K562 (cell line): Measurements from ENCODE around the gene VWA5B1. TPM values are rescaled to one million over a fixed set of nuclear protein-coding genes. Genes with fewer than 3 reads are reported as not detected.

Experiments used
- ATAC-seq: fragments of 200-7000 bp; cut with Tn5 transposase; 3 replicates; pipeline ENCODE4 v1.9.1; 2020; ENCODE audit warnings: moderate library complexity
- BruUV-seq: library from RNA; stranded (reverse); fragments of 400-500 nt; replicated peaks from 2 replicates; lab custom pipeline; 2021; lab: Mats Ljungman, UMichigan
- CTCF ChIA-PET: fragments of 300-600 bp; formaldehyde crosslinking; extraction: SDS; loops from one replicate; lab custom pipeline; 2021; ENCODE audit warnings: low intra/inter-chr PET ratio; lab: Yijun Ruan, JAX
- POLR2A ChIA-PET: fragments of 300-600, 350-650 bp; sonication (Branson Sonifier 250); formaldehyde crosslinking; extraction: SDS; loops from one replicate; lab custom pipeline; 2021; ENCODE audit warnings: antibody characterized with exemption, inconsistent platforms; lab: Yijun Ruan, JAX
- DNase-seq, 4 experiments: peaks; one replicate each; pipeline versions ENCODE4 v3.0.0 to v3.0.0-alpha.2; 2011 to 2018; ENCODE audit warnings: low spot score in 3 of 4, mixed read lengths in 3 of 4; ENCODE audit errors: extremely low read depth in 1 of 4
- FAIRE-seq: peaks from 2 replicates; lab custom pipeline; 2011; peaks lifted over from hg19 to GRCh38; lab: Jason Lieb, UNC
- H2AFZ ChIP-seq: 2 replicates; pipeline ENCODE4 v1.6.0; 2011; ENCODE audit warnings: low read depth, low read length, control low read depth, inconsistent platforms
- H3K27ac ChIP-seq: fragments of 200-600 bp; 3 replicates; pipeline ENCODE4 v1.8.0; 2011; ENCODE audit warnings: low read depth, mild to moderate bottlenecking, control low read depth, inconsistent platforms, low read length, moderate library complexity, mixed read lengths; ENCODE audit errors: extremely low read depth
- H3K27me3 ChIP-seq, 2 experiments: fragments of 300-600 bp in 1 of 2; 2 replicates in 1 of 2; 3 replicates in 1 of 2; pipeline versions ENCODE4 v1.6.0 to v1.8.0; 2011; ENCODE audit warnings: inconsistent platforms in 2 of 2, low read length in 2 of 2, mild to moderate bottlenecking in 1 of 2, mixed read lengths in 1 of 2, moderate library complexity in 1 of 2; ENCODE audit not compliant: control insufficient read depth in 2 of 2, insufficient read depth in 2 of 2
- H3K36me3 ChIP-seq: fragments of 300-600 bp; 3 replicates; pipeline ENCODE4 v1.8.0; 2011; ENCODE audit warnings: mild to moderate bottlenecking, low read length, inconsistent platforms; ENCODE audit not compliant: control insufficient read depth, insufficient read depth
- H3K4me1 ChIP-seq, 2 experiments: fragments of 200-600 bp in 1 of 2; replicated peaks in 1 of 2; 2 replicates in 1 of 2; 3 replicates in 1 of 2; pipeline versions ENCODE4 v1.5.1 to v1.8.0; 2011; ENCODE audit warnings: inconsistent platforms in 2 of 2, low read length in 2 of 2, mild to moderate bottlenecking in 1 of 2, mixed read lengths in 1 of 2, moderate library complexity in 1 of 2; ENCODE audit not compliant: control insufficient read depth in 2 of 2, insufficient read depth in 2 of 2
- H3K4me2 ChIP-seq: 2 replicates; pipeline ENCODE4 v1.6.1; 2011; ENCODE audit warnings: low read length, control low read depth, inconsistent platforms, mixed read lengths; ENCODE audit not compliant: insufficient read depth
- H3K4me3 ChIP-seq: fragments of 200-600 bp; sonication (generic), shearing (Covaris generic); 2 replicates; pipeline ENCODE4 v1.5.1; 2016; ENCODE audit warnings: control low read depth, inconsistent platforms
- H3K79me2 ChIP-seq: fragments of 200-600 bp; 3 replicates; pipeline ENCODE4 v1.8.0; 2011; ENCODE audit warnings: low read length, inconsistent platforms; ENCODE audit not compliant: control insufficient read depth, insufficient read depth
- H3K9ac ChIP-seq, 2 experiments: 2 replicates each; pipeline versions ENCODE4 v1.6.0 to v1.6.1; 2011; ENCODE audit warnings: low read depth in 2 of 2, low read length in 2 of 2, control low read depth in 1 of 2, inconsistent platforms in 1 of 2, mild to moderate bottlenecking in 1 of 2, mixed read lengths in 1 of 2; ENCODE audit not compliant: insufficient read depth in 1 of 2
- H3K9me1 ChIP-seq: one replicate; pipeline ENCODE4 v1.6.0; 2011; ENCODE audit warnings: inconsistent platforms, mild to moderate bottlenecking, low read length, moderate library complexity; ENCODE audit not compliant: control insufficient read depth, insufficient read depth
- H3K9me3 ChIP-seq: replicated peaks from 2 replicates; pipeline ENCODE4 v1.5.1; 2011; ENCODE audit warnings: low read depth, low read length, inconsistent platforms; ENCODE audit not compliant: control insufficient read depth, insufficient read depth
- H4K20me1 ChIP-seq: replicated peaks from 2 replicates; pipeline ENCODE4 v1.6.1; 2011; ENCODE audit warnings: low read length, inconsistent platforms, mixed read lengths; ENCODE audit not compliant: control insufficient read depth, insufficient read depth
- EZH2 ChIP-seq: IDR thresholded peaks from 2 replicates; pipeline ENCODE4 v1.6.1; 2012; ENCODE audit warnings: low read depth, mild to moderate bottlenecking, inconsistent platforms, low read length, borderline replicate concordance
- GATAD2B ChIP-seq: fragments of 450-650 bp; IDR thresholded peaks from 2 replicates; pipeline ENCODE4 v1.6.1; 2017; ENCODE audit warnings: mild to moderate bottlenecking, borderline replicate concordance
- KDM5B ChIP-seq: fragments of 200-600 bp; sonication (generic); IDR thresholded peaks from 2 replicates; pipeline ENCODE4 v1.6.1; 2012; ENCODE audit warnings: low read depth, mild to moderate bottlenecking, moderate library complexity, low read length, control low read depth, inconsistent platforms; ENCODE audit not compliant: insufficient replicate concordance
- PATZ1 ChIP-seq: fragments of 250-450 bp; sonication (Bioruptor Pico); IDR thresholded peaks from 2 replicates; pipeline ENCODE4 v1.5.0; 2020; ENCODE audit warnings: mild to moderate bottlenecking, borderline replicate concordance
- PBX2 ChIP-seq, 2 experiments: IDR thresholded peaks in 1 of 2; conservative IDR thresholded peaks in 1 of 2; 2 replicates each; pipeline ENCODE4 v1.6.1; 2016; ENCODE audit warnings: low read depth in 2 of 2, mild to moderate bottlenecking in 1 of 2, missing compliant biosample characterization in 1 of 2, missing genetic modification characterization in 1 of 2, moderate library complexity in 1 of 2
- PKNOX1 ChIP-seq: fragments of 450-650 bp; IDR thresholded peaks from 2 replicates; pipeline ENCODE4 v1.6.1; 2016
- SMAD4 ChIP-seq: fragments of 250-450 bp; sonication (Bioruptor Pico); conservative IDR thresholded peaks from 2 replicates; pipeline ENCODE4 v1.8.0; 2021; ENCODE audit warnings: inconsistent platforms, mild to moderate bottlenecking, moderate library complexity
- WGBS: fragments of 100-300 bp; shearing (Covaris generic); methylation state at CpG from one replicate; pipeline ENCODE4 v1.1.6; 2016; ENCODE audit warnings: low coverage, mixed read lengths; ENCODE audit not compliant: insufficient coverage; ENCODE audit errors: missing lambda C conversion rate; 5-methylcytosine and 5-hydroxymethylcytosine counted together
- in situ Hi-C: fragments of 300-500 bp; cut with MboI; formaldehyde crosslinking; loops from 4 replicates; pipeline ENCODE4 v1.15.0; 2018; ENCODE audit warnings: inconsistent platforms, mixed read lengths
- intact Hi-C: fragments of 100-400 bp; cut with micrococcal nuclease; formaldehyde crosslinking; loops from 2 replicates; pipeline ENCODE4 v1.14.2; 2022
- polyA plus RNA-seq, 8 experiments: library from polyadenylated mRNA; depleted of rRNA in 4 of 8; stranded (reverse) in 5 of 8; unstranded in 3 of 8; fragments of >200 nt; fragmentation: Nextera tagmentation in 2 of 8; fragmentation: Illumina TruSeq in 1 of 8; extraction: Ambion mirVana in 2 of 8; extraction: Trizol in 1 of 8; gene quantifications; 2 replicates each; pipeline versions ENCODE4 v1.2.1 to v1.2.3, GENCODE V29; 2011 to 2014; ENCODE audit warnings: inconsistent platforms in 1 of 8, missing spikeins in 1 of 8
- total RNA-seq, 7 experiments: library from RNA; depleted of rRNA in 6 of 7; stranded (reverse); fragments of >200 nt in 6 of 7; fragmentation: Illumina TruSeq in 2 of 7; extraction: Trizol in 2 of 7; gene quantifications; 2 replicates each; pipeline versions ENCODE4 v1.2.1 to v1.2.3, GENCODE V29; 2011 to 2021; ENCODE audit warnings: low replicate concordance in 1 of 7

Gene VWA5B1
- total and polyA plus RNA-seq, 9 of the 15 experiments (the other 6 are each of a cell fraction or from before 2014, with no cell fraction given) = not detected

- no peak overlapping the region for H3K9ac ChIP-seq
- H2AFZ ChIP-seq = no peak overlapping the region
- no peaks in the 10 kb centered on the region for H3K9me1 ChIP-seq
- H3K27ac ChIP-seq = no peak overlapping the region; the same call in 2 of the 3 replicates
- H3K4me1 ChIP-seq = peaks cover 8 to 9% of the 10 kb centered on the region in 2 experiments; a peak in 3 of 5 replicates
- no peaks in the 10 kb centered on the region for H3K79me2 ChIP-seq
- peaks cover 11% of the 10 kb centered on the region for H4K20me1 ChIP-seq
- ATAC-seq = no peak
- no peak for DNase-seq
- no peak for TF ChIP-seq KDM5B
- peaks cover 17 to 72% of the 10 kb centered on the region in 2 experiments; a peak in 4 of 5 replicates for H3K27me3 ChIP-seq
- ChIA-PET POLR2A (interaction anchor here (0.6 kb wide), 1 partner anchor 13 kb away, joined by 3 read pairs; no protein-coding TSS in a partner anchor), CTCF (no interaction called here)
- intact Hi-C loops (loop anchor here (10.0 kb wide), 1 partner anchor 92 kb away; no protein-coding TSS in a partner anchor), in situ Hi-C loops (no loop called here)
- H3K9me3 ChIP-seq = no peaks in the 10 kb centered on the region
- 3% methylated on average over 7 of the region's 7 CpGs for WGBS
- H3K4me3 ChIP-seq = no peak overlapping the region
- no peaks in the 10 kb centered on the region for H3K36me3 ChIP-seq
- no TSS peak for BruUV-seq
- H3K4me2 ChIP-seq = no peak overlapping the region
- FAIRE-seq = no peak
Observed at GRCh38 chr1:20307026-20307425, 16.4 kb downstream of the VWA5B1 start.

- in situ Hi-C loops (no loop called here), intact Hi-C loops (loop anchor here (10.0 kb wide), 1 partner anchor 94 kb away; no protein-coding TSS in a partner anchor)
- H3K27ac ChIP-seq = no peak overlapping the region
- ChIA-PET CTCF (no interaction called here), POLR2A (interaction anchor here (0.6 kb wide), 1 partner anchor 89 kb away, joined by 3 read pairs; no protein-coding TSS in a partner anchor)
- H3K4me2 ChIP-seq = no peak overlapping the region
- H3K36me3 ChIP-seq = no peaks in the 10 kb centered on the region
- no TSS peak for BruUV-seq
- H2AFZ ChIP-seq = no peak overlapping the region
- no peaks in the 10 kb centered on the region for H3K79me2 ChIP-seq
- no peak for FAIRE-seq
- peak; percentile 50 for ATAC-seq
- 2% methylated on average over 5 of the region's 5 CpGs for WGBS
- H3K9me1 ChIP-seq = no peaks in the 10 kb centered on the region
- peak; percentile 26 to 35 (median 30) for DNase-seq
- H3K9me3 ChIP-seq = no peaks in the 10 kb centered on the region
- peaks cover 11% of the 10 kb centered on the region for H4K20me1 ChIP-seq
- peak overlapping the region in 1 of 2 experiments; percentile 61; a peak in 2 of 4 replicates for H3K9ac ChIP-seq
- peaks cover 24 to 74% of the 10 kb centered on the region in 2 experiments; a peak in 4 of 5 replicates for H3K27me3 ChIP-seq
- no peak overlapping the region for H3K4me3 ChIP-seq
- peaks cover 8 to 9% of the 10 kb centered on the region in 2 experiments; a peak in 3 of 5 replicates for H3K4me1 ChIP-seq
- TF ChIP-seq PATZ1 (CRISPR knock-in tag) (no peak), PKNOX1 (peak; percentile 90), PBX2 (CRISPR knock-in tag; IDR thresholded peaks at IDR 0.05; ENCODE audit: low read depth) (peak; percentile 66), PBX2 (tag; conservative IDR thresholded peaks at IDR 0.05; ENCODE audit: low read depth) (peak; percentile 92), EZH2 (no peak), GATAD2B (no peak), SMAD4 (0 out of 2 replicates have a peak, but pooled peaks have one; percentile 25)
Observed at GRCh38 chr1:20308569-20308968, 17.9 kb downstream of the VWA5B1 start.
